Suprapubic skin (tissue), 3 donors: ENCODE measurements around the gene PLEK.

Experiments
- EP300 ChIP-seq: sonication (generic); formaldehyde crosslinking; IDR thresholded peaks from one replicate; pipeline ENCODE4 v1.6.1; 2017; ENCODE audit warnings: antibody characterized with exemption
- POLR2A ChIP-seq, 2 donors: fragments of 450-650 bp; IDR thresholded peaks; one replicate each; pipeline ENCODE4 v1.6.1; 2017; ENCODE audit warnings: antibody characterized with exemption in 2 of 2, mild to moderate bottlenecking in 2 of 2, moderate library complexity in 2 of 2
- TF ChIP-seq, protein P1 (sequence below), 2 donors: fragments of 200-600 bp in 1 of 2; fragments of 450-650 bp in 1 of 2; sonication (generic) in 1 of 2; IDR thresholded peaks; one replicate each; pipeline ENCODE4 v1.5.1; 2016 to 2019; ENCODE audit warnings: antibody characterized with exemption in 2 of 2, mild to moderate bottlenecking in 1 of 2, moderate library complexity in 1 of 2

DNA sequence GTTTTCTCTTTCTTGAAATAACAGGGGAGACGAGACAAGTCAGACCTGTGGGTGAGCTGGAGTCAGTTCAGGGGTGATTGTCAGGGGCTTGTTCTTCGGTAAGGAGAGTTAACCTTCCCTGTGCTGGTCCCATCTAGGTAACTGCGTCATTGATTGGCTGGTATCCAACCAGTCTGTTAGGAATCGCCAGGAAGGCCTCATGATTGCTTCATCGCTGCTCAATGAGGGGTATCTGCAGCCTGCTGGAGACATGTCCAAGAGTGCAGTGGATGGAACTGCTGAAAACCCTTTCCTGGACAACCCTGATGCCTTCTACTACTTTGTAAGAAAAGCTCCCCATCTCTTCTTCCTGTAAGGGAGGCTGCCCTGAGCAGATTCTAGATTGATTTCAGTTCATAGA, 21.3 kb downstream of the PLEK start:
- no peak for TF ChIP-seq EP300
- no peak for TF ChIP-seq POLR2A (IDR thresholded peaks at IDR 0.05)
- TF ChIP-seq, protein P1, sequence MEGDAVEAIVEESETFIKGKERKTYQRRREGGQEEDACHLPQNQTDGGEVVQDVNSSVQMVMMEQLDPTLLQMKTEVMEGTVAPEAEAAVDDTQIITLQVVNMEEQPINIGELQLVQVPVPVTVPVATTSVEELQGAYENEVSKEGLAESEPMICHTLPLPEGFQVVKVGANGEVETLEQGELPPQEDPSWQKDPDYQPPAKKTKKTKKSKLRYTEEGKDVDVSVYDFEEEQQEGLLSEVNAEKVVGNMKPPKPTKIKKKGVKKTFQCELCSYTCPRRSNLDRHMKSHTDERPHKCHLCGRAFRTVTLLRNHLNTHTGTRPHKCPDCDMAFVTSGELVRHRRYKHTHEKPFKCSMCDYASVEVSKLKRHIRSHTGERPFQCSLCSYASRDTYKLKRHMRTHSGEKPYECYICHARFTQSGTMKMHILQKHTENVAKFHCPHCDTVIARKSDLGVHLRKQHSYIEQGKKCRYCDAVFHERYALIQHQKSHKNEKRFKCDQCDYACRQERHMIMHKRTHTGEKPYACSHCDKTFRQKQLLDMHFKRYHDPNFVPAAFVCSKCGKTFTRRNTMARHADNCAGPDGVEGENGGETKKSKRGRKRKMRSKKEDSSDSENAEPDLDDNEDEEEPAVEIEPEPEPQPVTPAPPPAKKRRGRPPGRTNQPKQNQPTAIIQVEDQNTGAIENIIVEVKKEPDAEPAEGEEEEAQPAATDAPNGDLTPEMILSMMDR (IDR thresholded peaks at IDR 0.05), result no peak
